ENCODE data around the gene KDM3B. TPM values are rescaled to one million over a fixed set of nuclear protein-coding genes. Genes with fewer than 3 reads are reported as not detected.

KDM3B gene
- total and polyA plus RNA-seq, 2 donors (not counting 1 experiment from before 2014, with no cell fraction given): 23.6 to 49.4 TPM

DNA sequence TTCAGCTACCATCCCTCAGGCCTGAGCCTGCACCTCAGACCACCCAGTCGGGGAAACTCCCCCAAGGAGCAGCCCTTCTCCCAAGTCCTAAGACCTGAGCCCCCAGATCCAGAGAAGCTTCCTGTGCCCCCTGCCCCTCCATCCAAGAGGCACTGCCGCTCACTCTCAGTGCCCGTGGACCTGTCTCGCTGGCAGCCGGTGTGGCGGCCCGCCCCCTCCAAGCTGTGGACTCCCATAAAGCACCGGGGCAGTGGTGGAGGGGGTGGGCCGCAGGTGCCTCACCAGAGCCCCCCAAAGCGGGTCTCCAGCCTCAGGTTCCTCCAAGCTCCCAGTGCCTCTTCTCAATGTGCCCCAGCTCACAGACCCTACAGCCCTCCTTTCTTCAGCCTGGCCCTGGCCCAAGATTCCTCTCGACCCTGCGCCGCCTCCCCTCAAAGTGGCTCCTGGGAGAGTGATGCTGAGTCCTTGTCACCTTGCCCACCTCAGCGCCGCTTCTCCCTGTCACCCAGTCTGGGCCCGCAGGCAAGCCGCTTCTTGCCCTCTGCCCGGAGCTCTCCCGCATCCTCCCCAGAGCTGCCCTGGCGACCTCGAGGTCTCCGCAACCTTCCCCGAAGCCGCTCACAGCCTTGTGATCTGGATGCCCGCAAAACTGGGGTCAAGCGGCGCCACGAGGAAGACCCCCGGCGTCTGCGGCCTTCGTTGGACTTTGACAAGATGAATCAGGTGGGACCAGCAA, 7.4 kb upstream of the KDM3B start:
- H3K27me3 ChIP-seq (ENCODE audit: control insufficient read depth, insufficient read depth, low read length): no peaks in the 10 kb centered on the region
- no peaks in the 10 kb centered on the region for H3K4me1 ChIP-seq (ENCODE audit: control insufficient read depth, extremely low read depth, insufficient read depth, low read length)
- no peak overlapping the region for H3K9ac ChIP-seq (ENCODE audit: insufficient read depth, low read length)
- H3K36me3 ChIP-seq (ENCODE audit: control insufficient read depth, insufficient read depth, low read length): peaks cover 28% of the 10 kb centered on the region
- H4K20me1 ChIP-seq (ENCODE audit: control insufficient read depth, extremely low read depth, insufficient read depth, low read length): no peaks in the 10 kb centered on the region
- no peak for DNase-seq (ENCODE audit: low read depth in 2 of 2)
- no peak overlapping the region for H2AFZ ChIP-seq (ENCODE audit: low read length)
- no peak overlapping the region for H3K27ac ChIP-seq (ENCODE audit: insufficient read depth, low read length)
- no peaks in the 10 kb centered on the region for H3K9me3 ChIP-seq (ENCODE audit: control insufficient read depth, insufficient read depth, low read depth, low read length)
- TF ChIP-seq, protein P1, sequence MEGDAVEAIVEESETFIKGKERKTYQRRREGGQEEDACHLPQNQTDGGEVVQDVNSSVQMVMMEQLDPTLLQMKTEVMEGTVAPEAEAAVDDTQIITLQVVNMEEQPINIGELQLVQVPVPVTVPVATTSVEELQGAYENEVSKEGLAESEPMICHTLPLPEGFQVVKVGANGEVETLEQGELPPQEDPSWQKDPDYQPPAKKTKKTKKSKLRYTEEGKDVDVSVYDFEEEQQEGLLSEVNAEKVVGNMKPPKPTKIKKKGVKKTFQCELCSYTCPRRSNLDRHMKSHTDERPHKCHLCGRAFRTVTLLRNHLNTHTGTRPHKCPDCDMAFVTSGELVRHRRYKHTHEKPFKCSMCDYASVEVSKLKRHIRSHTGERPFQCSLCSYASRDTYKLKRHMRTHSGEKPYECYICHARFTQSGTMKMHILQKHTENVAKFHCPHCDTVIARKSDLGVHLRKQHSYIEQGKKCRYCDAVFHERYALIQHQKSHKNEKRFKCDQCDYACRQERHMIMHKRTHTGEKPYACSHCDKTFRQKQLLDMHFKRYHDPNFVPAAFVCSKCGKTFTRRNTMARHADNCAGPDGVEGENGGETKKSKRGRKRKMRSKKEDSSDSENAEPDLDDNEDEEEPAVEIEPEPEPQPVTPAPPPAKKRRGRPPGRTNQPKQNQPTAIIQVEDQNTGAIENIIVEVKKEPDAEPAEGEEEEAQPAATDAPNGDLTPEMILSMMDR (conservative IDR thresholded peaks at IDR 0.05 in 1 of 2, IDR thresholded peaks at IDR 0.05 in 1 of 2; ENCODE audit: low read depth in 1 of 2, low read length in 2 of 2): no peak
- TF ChIP-seq EZH2 (IDR thresholded peaks at IDR 0.05; ENCODE audit: low read length, missing control alignments): no peak
- peaks cover 24% of the 10 kb centered on the region for H3K79me2 ChIP-seq (ENCODE audit: control insufficient read depth, insufficient read depth, low read length)
- H3K4me2 ChIP-seq (ENCODE audit: extremely low read depth, insufficient read depth, low read length): no peak overlapping the region
- H3K4me3 ChIP-seq (replicated peaks in 1 of 4; ENCODE audit: control extremely low read depth in 1 of 4, insufficient read depth in 1 of 4, low read depth in 3 of 4, low read length in 4 of 4): no peak overlapping the region

DNA sequence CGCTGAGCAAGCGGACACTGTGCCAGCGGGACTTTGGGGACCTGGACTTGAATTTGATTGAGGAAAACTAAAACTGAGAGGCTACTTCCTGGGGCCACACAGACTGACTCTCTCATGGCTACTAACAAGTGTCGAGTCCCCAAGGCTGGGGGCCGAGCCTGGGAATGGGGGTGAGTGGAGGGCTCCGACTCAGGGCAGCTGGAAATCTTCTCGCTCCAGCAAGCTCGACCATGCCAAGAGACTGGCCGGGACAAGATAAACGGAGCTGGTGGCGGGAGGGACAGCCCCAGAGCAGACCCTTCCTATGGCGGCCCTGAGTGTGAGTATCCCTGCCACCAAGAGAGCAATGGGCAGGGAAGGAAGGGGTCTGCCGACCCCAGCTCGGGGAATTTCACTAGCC, 5.6 kb upstream of the KDM3B start:
- Histone ChIP-seq H2AFZ (ENCODE audit: low read length) (no peak overlapping the region), H3K4me1 (ENCODE audit: control insufficient read depth, extremely low read depth, insufficient read depth, low read length) (no peaks in the 10 kb centered on the region), H3K79me2 (ENCODE audit: control insufficient read depth, insufficient read depth, low read length) (peaks cover 5% of the 10 kb centered on the region), H3K27ac (ENCODE audit: insufficient read depth, low read length) (no peak overlapping the region), H3K4me2 (ENCODE audit: extremely low read depth, insufficient read depth, low read length) (no peak overlapping the region), H4K20me1 (ENCODE audit: control insufficient read depth, extremely low read depth, insufficient read depth, low read length) (no peaks in the 10 kb centered on the region), H3K36me3 (ENCODE audit: control insufficient read depth, insufficient read depth, low read length) (peaks cover 25% of the 10 kb centered on the region), H3K9ac (ENCODE audit: insufficient read depth, low read length) (no peak overlapping the region), H3K4me3 (replicated peaks in 1 of 4; ENCODE audit: control extremely low read depth in 1 of 4, insufficient read depth in 1 of 4, low read depth in 3 of 4, low read length in 4 of 4) (no peak overlapping the region), H3K9me3 (ENCODE audit: control insufficient read depth, insufficient read depth, low read depth, low read length) (no peaks in the 10 kb centered on the region), H3K27me3 (ENCODE audit: control insufficient read depth, insufficient read depth, low read length) (no peaks in the 10 kb centered on the region)
- no peak for DNase-seq (ENCODE audit: low read depth in 2 of 2)
- TF ChIP-seq EZH2 (IDR thresholded peaks at IDR 0.05; ENCODE audit: low read length, missing control alignments): no peak
- TF ChIP-seq, protein P1 (conservative IDR thresholded peaks at IDR 0.05 in 1 of 2, IDR thresholded peaks at IDR 0.05 in 1 of 2; ENCODE audit: low read depth in 1 of 2, low read length in 2 of 2): no peak

DNA sequence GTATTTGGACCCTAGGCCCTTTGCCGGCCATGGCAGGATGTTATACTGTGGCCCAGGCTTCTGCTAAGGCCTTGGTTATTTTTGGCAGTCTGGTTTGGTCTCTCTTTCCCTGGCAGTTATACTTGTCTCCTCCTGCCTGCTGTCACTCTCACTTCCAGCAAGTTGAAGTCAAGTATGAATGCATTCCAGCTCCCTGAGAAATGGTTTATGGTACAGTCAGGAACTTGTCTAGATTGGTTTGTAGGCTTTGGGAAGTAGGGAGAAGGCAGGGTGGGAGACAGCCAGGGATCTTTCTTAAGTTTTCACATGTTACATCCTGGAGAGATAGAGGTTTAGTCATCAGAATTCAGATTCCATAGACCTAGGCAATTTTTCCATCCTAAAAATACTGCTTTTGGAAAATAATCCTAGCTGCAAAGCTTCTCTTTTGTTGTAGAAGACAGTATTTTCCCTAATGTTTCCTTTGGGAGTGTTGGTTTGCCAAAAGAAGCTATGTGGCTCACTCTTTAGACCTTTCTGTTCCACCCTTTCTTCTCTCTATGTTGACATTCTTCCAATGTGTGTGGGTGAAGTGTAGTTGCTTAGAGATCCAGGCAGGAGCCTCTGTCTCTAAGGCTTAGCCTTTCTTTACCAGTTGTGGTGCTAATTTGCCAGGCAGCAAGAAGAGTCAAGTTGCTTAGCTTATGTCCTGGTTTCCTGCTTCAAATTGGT, 2.5 kb upstream of the KDM3B start:
- peaks cover 20% of the 10 kb centered on the region for H3K79me2 ChIP-seq (ENCODE audit: control insufficient read depth, insufficient read depth, low read length)
- peaks cover 19% of the 10 kb centered on the region for H3K36me3 ChIP-seq (ENCODE audit: control insufficient read depth, insufficient read depth, low read length)
- no peaks in the 10 kb centered on the region for H4K20me1 ChIP-seq (ENCODE audit: control insufficient read depth, extremely low read depth, insufficient read depth, low read length)
- peak in 1 of 2 donors; percentile 67 for DNase-seq (ENCODE audit: low read depth in 2 of 2)
- H3K4me3 ChIP-seq (replicated peaks in 1 of 4; ENCODE audit: control extremely low read depth in 1 of 4, insufficient read depth in 1 of 4, low read depth in 3 of 4, low read length in 4 of 4): no peak overlapping the region
- H3K4me2 ChIP-seq (ENCODE audit: extremely low read depth, insufficient read depth, low read length): no peak overlapping the region
- H2AFZ ChIP-seq (ENCODE audit: low read length): no peak overlapping the region
- peaks cover 3% of the 10 kb centered on the region for H3K9me3 ChIP-seq (ENCODE audit: control insufficient read depth, insufficient read depth, low read depth, low read length)
- no peaks in the 10 kb centered on the region for H3K27me3 ChIP-seq (ENCODE audit: control insufficient read depth, insufficient read depth, low read length)
- no peak overlapping the region for H3K9ac ChIP-seq (ENCODE audit: insufficient read depth, low read length)
- no peak overlapping the region for H3K27ac ChIP-seq (ENCODE audit: insufficient read depth, low read length)
- no peaks in the 10 kb centered on the region for H3K4me1 ChIP-seq (ENCODE audit: control insufficient read depth, extremely low read depth, insufficient read depth, low read length)
- TF ChIP-seq EZH2 (IDR thresholded peaks at IDR 0.05; ENCODE audit: low read length, missing control alignments): no peak
- TF ChIP-seq, protein P1 (conservative IDR thresholded peaks at IDR 0.05 in 1 of 2, IDR thresholded peaks at IDR 0.05 in 1 of 2; ENCODE audit: low read depth in 1 of 2, low read length in 2 of 2): no peak
